NCI-H1417 (cell line): ENCODE measurements around the gene NCKAP5.

ENCODE experiments used
- DNase-seq, 3 experiments: peaks; one replicate each; lab custom pipeline; 2025; lab: John Stamatoyannopoulos, UW

Gene NCKAP5

GRCh38 chr2:132757002-132757589 is 811.2 kb downstream of the NCKAP5 start:
- no peak for DNase-seq

GRCh38 chr2:132754867-132755472 is 813.3 kb downstream of the NCKAP5 start:
- DNase-seq: no peak

DNA sequence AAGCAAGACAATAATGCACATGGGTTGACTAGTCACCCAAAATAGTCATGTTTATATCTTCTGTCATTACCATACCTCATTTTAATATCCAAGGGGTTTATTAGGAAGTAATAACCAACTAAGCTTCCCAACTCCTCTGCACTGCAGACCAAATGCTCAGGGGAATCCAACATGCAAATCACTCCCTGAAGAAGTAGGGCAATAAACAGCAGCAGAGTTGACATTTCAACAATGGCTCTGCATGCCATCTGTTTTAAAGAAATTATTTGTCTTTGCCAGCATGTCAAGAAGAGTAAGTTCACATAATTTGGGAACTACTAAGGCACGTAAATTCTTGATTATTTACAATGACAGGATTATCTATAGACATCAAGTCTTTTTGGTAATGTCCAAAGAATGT is 813.9 kb downstream of the NCKAP5 start:
- no peak for DNase-seq

GRCh38 chr2:132752421-132753206 is 815.6 kb downstream of the NCKAP5 start:
- no peak for DNase-seq

DNA sequence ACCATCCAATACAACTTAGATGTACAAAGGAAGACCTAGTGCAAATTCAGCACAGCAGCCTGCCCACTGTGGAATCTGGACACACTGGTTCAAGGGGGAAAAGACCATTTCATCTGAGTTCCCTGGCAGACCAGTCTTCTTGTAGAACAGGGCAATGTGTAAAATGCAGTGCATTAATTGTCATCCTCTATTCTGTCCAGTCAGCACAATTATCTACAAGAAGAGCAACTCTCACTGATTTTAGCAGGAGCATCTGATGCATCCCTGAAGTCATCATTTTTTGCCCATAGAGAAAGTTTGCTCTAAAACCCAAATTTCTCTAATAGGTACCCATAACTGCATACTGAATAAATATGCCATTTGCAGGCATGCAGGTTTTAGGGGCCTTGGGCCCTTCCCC is 816.4 kb downstream of the NCKAP5 start:
- no peak for DNase-seq

GRCh38 chr2:132750606-132751005 is 817.7 kb downstream of the NCKAP5 start:
- DNase-seq: no peak

- DNase-seq: no peak
Measured at GRCh38 chr2:132747046-132747445, 821.2 kb downstream of the NCKAP5 start.

GRCh38 chr2:132741754-132742153 is 826.5 kb downstream of the NCKAP5 start:
- DNase-seq: no peak

GRCh38 chr2:132740081-132740720 is 828.1 kb downstream of the NCKAP5 start:
- DNase-seq: no peak

- DNase-seq: no peak
Measured at GRCh38 chr2:132738223-132738622, 830.0 kb downstream of the NCKAP5 start.

- no peak for DNase-seq
Measured at GRCh38 chr2:132736059-132736458, 832.2 kb downstream of the NCKAP5 start.

GRCh38 chr2:132734961-132735360 is 833.3 kb downstream of the NCKAP5 start:
- no peak for DNase-seq

DNA sequence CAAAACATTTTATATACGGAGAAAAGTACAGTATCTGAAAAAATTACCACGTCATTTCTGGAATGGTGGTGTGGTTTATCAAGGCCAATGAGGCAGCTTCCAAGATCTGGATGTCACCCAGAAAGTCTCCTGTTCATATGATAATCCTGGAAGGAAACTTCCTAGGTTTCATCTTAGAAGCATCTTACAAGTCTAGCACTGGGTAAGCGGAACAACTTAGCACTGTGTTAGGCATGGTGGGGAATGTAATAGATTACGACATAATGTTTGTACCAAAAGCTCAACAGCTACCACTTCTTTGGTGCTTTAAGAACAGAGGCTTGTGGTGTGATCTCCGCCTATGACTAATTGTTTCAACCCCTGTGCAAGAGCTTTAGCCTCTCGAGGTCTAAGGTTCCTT is 835.2 kb downstream of the NCKAP5 start:
- no peak for DNase-seq

GRCh38 chr2:132732694-132733093 is 835.6 kb downstream of the NCKAP5 start:
- DNase-seq: peak in 1 of 3 experiments; percentile 0

GRCh38 chr2:132731441-132731840 is 836.8 kb downstream of the NCKAP5 start:
- DNase-seq: no peak

- DNase-seq: no peak
Measured at GRCh38 chr2:132730611-132731010, 837.7 kb downstream of the NCKAP5 start.

- DNase-seq: peak in 2 of 3 experiments; percentile 11 to 70
Measured at GRCh38 chr2:132729522-132729921, 838.7 kb downstream of the NCKAP5 start.

- DNase-seq: peak in 1 of 3 experiments; percentile 21
Measured at GRCh38 chr2:132726155-132726554, 842.1 kb downstream of the NCKAP5 start.

DNA sequence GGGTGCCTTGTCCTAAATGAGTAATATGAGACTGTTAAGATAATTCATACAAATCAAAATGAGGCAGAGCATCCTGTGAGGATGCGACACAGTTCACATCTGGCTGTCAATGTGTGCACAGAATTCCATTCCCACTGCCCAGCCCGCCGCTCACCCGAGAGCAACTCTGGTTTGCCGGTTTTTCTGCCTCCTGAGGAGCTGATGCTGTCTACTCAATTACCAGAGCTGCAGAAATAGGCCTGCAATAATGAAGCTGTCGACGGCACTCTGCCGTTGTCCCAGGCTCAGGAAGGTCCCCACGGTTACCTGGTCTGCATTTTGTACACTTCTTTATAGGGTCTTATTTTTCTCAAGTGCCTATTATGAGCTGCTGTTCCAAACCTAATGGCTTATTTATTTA is 842.5 kb downstream of the NCKAP5 start:
- DNase-seq: peak in 2 of 3 experiments; percentile 19 to 31

DNA sequence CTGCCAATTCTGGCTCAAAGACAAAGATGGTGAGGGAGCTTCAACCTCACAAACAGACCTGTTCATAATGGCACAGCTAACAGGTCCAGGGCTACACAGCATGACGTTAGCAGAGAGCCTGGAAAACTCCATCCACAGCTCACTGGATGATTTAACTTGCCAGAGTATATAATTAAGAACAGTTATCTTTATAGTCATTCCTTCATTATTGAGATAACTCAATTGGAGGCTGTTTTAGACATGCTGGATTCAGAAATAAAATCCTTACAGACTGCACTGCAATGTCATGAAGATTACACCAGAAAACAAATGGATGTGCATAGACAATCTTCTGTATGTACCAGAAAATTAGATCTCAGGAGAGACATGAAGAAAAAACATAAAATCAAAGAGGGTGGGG is 843.1 kb downstream of the NCKAP5 start:
- DNase-seq: peak in 2 of 3 experiments; percentile 1 to 28

DNA sequence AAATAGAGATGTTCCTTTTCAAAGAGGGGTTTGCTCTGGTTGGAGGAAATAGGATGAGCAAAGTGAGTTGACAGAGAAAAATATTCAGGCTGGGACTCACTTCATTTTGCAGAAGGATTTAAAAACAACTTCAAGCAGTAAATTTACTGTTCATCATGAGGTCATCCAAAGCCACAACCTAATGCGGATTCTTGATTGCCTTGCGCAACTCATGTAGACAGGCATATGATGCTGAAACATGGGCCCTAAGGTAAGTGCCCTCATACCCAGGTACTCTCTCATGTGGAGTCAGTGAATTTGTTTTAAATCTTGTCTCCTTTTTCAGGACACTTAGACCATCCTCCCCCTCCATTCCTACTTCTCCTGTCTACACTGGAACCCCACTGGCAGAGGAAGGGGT is 846.3 kb downstream of the NCKAP5 start:
- DNase-seq: no peak

DNA sequence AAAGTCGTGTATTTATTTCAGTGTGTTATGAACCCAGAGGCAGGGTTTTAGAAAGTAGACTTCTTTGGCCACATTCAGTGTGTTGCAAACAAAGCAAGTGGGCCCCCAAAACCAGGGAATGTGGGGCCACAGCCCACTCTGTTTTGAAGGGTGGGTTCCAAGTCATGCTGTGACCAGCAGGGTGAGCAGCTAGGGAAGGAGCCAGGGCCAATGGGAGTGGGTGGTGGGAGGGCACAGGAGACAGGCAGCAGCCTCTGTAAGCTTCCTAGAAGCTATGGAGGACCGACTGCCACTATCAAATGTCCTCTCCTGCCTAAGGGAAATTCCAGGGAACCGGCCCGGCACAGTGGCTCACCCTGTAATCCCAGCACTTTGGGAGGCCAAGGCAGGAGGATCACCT is 847.9 kb downstream of the NCKAP5 start:
- DNase-seq: no peak

GRCh38 chr2:132719480-132719879 is 848.8 kb downstream of the NCKAP5 start:
- no peak for DNase-seq
